Measurements from ENCODE around the gene CD19. TPM values are rescaled to one million over a fixed set of nuclear protein-coding genes. Genes with fewer than 3 reads are reported as not detected.

CD19 gene
- total RNA-seq, 1 donor from 2014 or later = 0.67 TPM

DNA sequence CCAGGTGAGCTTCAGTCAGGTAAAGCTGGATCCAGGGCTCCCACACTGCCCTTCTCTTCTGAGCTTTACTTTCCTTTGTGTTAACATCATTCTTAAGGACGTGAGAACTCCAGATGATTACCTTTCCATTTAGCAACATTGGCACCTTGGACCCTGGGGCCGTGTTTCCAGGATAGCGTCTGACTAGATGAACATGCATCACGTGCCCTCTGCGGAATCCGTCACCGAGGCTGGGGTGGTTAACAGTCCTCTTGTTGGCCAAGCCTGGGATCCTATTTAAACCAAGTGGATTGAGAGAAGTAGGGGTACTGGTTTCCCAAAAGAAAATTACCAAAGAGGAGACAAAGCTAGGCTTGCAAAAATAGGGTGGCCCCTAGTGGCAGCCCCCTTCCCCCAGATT is 49.2 kb downstream of the CD19 start:
- no peak for DNase-seq (ENCODE audit: low spot score)

GRCh38 chr16:28981517-28981916 is 49.7 kb downstream of the CD19 start:
- no peak for DNase-seq (ENCODE audit: low spot score)

GRCh38 chr16:28982418-28982817 is 50.6 kb downstream of the CD19 start:
- DNase-seq (ENCODE audit: low spot score) = no peak

- no peak for DNase-seq (ENCODE audit: low spot score)
These were observed 51.2 kb downstream of the CD19 start for GRCh38 chr16:28982949-28983348.

DNA sequence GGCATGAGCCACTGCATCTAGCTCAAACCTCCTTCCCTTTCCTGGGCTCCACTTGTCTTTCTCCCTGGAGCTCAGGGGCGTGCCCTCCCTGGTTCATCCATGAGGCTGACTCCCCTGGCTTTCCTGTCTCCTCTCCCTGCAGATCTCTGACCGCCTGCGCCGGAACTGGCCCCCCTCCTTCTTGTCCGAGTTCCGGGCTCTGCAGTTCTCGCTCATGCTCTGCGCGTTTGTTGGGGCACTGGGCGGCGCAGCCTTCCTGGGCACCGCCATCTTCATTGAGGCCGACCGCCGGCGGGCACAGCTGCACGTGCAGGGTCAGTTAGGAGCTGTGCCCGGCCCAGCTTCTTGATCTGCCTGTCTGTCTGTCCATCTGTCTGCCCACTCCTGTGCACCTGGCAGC is 51.9 kb downstream of the CD19 start:
- DNase-seq (ENCODE audit: low spot score) = no peak

DNA sequence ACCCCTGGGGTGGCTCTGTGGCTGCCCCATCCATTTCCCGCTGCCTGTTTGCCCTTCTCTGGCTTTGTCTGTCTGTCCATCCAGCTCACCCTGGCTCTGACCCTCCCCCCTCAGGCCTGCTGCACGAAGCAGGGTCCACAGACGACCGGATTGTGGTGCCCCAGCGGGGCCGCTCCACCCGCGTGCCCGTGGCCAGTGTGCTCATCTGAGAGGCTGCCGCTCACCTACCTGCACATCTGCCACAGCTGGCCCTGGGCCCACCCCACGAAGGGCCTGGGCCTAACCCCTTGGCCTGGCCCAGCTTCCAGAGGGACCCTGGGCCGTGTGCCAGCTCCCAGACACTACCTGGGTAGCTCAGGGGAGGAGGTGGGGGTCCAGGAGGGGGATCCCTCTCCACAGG is 52.3 kb downstream of the CD19 start:
- DNase-seq (ENCODE audit: low spot score) = no peak

DNA sequence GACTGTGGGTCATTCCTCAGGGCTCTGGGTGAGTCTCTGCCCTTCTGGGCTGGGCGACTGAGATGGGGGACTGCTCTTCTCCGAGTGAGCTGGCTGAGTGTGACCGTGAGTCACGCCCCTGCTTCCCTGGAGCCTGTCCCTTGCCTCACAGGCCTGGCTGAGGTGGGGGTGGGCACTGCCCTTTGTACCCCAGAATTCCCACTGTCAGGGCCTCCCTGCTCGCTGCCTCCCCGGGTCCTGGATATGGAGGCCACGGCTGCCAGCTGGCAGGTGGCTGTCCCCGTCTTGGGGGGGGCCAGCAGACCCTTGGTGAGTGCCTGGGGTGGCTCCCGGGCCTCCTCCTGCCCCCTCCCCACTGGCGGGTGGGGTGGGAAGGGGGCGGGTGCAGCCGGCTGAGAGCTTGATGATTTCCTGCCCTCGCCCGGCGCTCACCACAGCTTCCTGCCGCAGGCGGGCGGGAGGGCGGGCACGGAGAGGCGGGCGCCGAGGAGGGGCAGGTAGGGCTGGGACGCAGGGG is 52.9 kb downstream of the CD19 start, which contains the start of gene LAT:
Gene LAT, plus strand, starts transcription at position 434 of the 517 bp plus-strand sequence. CDS start 366 bp downstream, outside the sequence.
- no peak for DNase-seq (ENCODE audit: low spot score)

- DNase-seq (ENCODE audit: low spot score) = no peak
These were observed 53.7 kb downstream of the CD19 start for GRCh38 chr16:28985211-28986041.

GRCh38 chr16:28986046-28986445 is 54.3 kb downstream of the CD19 start:
- DNase-seq (ENCODE audit: low spot score) = no peak

- no peak for DNase-seq (ENCODE audit: low spot score)
These were observed 54.7 kb downstream of the CD19 start for GRCh38 chr16:28986492-28986891.

- no peak for DNase-seq (ENCODE audit: low spot score)
These were observed 55.5 kb downstream of the CD19 start for GRCh38 chr16:28987170-28987853.

Other genes with a start within 250 kb of the CD19 start
- gene EIF3C, start 220.5 kb upstream of the CD19 start, total RNA-seq = 494 TPM
- not detected for gene NPIPB9, start 180.2 kb upstream of the CD19 start, total RNA-seq
- 106 TPM for gene ATXN2L, start 109.0 kb upstream of the CD19 start, total RNA-seq
- 113 TPM for gene TUFM, start 85.6 kb upstream of the CD19 start, total RNA-seq
- gene SH2B1, start 68.1 kb upstream of the CD19 start, total RNA-seq = 32.5 TPM
- 0.48 TPM for gene ATP2A1, start 53.5 kb upstream of the CD19 start, total RNA-seq
- 7.5 TPM for gene RABEP2, start 6.7 kb upstream of the CD19 start, total RNA-seq
- gene NFATC2IP, start 19.0 kb downstream of the CD19 start, total RNA-seq = 29.4 TPM
- 31.4 TPM for gene SPNS1, start 42.8 kb downstream of the CD19 start, total RNA-seq
- gene LAT, start 53.1 kb downstream of the CD19 start, total RNA-seq = 4.1 TPM

Measured in mesenteric fat pad (tissue), 1 donor.